HG02798 (cell line): ENCODE results near the gene F12.

Experiments used
- ATAC-seq: cut with Tn5 transposase; IDR thresholded peaks from one replicate; pipeline ENCODE4 v1.9.1; 2021; ENCODE audit warnings: mild to moderate bottlenecking; ENCODE audit not compliant: unreplicated experiment, poor library complexity

The F12 gene

GRCh38 chr5:177409043-177409801 lies at the start of gene F12:
Gene F12 (minus strand): TSS chr5:177409564. CDS start chr5:177409527, 37 bp downstream.
- no peak for ATAC-seq

- no peak for ATAC-seq
Measured at GRCh38 chr5:177458912-177459350, 49.6 kb upstream of the F12 start.

- no peak for ATAC-seq
Measured at GRCh38 chr5:177457852-177458681, 48.7 kb upstream of the F12 start.

- peak; percentile 35 for ATAC-seq
Measured at GRCh38 chr5:177456976-177457851, 47.9 kb upstream of the F12 start.

DNA sequence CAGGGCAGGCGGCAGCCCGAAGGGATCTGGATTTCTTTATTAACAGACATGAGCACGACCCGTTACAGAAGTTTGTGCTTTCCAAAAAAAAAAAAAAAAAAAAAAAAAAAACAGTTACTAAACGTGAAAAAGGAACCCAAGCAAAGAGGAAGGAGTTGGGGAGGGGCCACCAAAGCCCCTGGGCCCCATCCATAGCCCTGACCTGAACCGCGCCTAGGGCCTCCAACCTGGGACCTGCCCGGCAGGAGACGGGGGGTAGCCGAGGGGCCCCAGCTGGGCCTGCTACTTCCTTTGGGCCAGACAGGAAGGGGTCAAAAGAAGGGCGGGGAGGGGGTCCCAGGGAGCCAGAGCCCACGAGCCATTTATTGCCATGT lies 47.2 kb upstream of the F12 start:
- ATAC-seq, result no peak

DNA sequence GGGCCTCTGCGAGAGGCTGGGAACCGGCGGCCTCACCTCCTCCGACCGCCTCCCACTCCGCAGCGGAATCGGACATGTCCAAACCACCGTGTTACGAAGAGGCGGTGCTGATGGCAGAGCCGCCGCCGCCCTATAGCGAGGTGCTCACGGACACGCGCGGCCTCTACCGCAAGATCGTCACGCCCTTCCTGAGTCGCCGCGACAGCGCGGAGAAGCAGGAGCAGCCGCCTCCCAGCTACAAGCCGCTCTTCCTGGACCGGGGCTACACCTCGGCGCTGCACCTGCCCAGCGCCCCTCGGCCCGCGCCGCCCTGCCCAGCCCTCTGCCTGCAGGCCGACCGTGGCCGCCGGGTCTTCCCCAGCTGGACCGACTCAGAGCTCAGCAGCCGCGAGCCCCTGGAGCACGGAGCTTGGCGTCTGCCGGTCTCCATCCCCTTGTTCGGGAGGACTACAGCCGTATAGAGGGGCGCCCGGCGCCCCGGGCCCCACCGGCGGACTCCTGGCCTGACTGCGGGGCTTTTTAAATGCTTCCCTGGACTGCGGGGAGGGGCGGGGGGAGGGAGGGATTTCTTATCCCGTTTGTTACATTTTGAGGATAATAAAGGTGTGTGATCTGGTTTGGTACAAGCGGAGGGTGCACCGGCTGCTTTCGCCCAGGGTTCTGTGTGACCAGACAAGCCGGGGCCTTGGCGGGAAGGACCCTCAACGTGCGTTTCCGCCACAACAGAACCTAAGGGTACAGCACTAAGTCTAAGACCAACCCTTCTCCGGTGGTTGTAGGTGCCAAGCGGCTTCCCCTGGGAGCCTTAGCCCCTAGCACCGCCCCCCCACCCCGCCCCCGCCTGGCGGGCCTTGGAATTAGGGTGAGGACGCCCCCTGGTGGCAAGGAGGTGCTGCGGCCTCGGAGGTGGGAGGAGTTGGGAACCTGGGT lies 46.6 kb upstream of the F12 start:
- ATAC-seq, result peak; percentile 12

DNA sequence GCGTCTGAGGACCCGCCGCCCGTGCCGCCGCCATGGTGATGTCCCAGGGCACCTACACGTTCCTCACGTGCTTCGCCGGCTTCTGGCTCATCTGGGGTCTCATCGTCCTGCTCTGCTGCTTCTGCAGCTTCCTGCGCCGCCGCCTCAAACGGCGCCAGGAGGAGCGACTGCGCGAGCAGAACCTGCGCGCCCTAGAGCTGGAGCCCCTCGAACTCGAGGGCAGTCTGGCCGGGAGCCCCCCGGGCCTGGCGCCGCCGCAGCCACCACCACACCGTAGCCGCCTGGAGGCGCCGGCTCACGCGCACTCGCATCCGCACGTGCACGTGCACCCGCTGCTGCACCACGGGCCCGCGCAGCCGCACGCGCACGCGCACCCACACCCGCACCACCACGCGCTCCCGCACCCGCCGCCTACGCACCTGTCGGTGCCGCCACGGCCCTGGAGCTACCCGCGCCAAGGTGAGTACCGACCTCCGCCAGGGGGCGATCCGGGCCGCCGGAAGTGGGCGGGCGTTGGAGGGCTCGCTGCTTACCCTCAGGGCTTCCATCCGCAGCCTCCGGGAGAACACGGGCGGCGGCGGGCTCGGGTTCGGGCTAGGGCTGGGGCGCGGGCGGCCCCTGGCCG lies 45.8 kb upstream of the F12 start:
- ATAC-seq, result peak; percentile 53

- ATAC-seq, result peak; percentile 65
Measured at GRCh38 chr5:177454397-177455035, 45.2 kb upstream of the F12 start.

DNA sequence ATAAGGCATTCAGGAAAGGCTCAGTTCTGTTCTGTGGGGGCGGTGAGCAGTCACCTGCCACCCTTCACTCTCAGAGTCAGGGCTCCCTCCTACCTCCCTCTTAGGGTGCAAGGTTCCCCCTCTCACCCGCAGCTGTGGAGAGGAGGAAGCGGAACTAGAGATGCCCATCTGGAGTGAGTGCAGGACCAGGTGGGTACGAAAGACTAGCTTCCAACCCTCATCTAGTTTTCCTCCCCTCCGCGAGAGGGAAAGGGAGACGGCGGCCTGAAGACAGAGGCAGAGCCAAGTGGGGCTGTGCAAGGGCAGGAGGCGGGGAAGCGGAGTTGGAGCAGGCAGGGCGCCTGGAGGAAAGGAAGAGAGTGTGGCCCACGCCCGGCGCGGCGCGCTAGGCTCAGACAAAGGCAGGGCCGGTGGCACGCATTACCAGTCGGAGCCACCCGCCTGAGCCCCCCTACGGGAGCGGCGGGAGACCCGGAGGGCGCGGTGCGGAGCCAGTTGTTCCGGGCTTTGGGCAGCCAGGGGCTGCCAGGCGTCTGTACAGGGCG lies 44.6 kb upstream of the F12 start:
- ATAC-seq, result peak; percentile 7

DNA sequence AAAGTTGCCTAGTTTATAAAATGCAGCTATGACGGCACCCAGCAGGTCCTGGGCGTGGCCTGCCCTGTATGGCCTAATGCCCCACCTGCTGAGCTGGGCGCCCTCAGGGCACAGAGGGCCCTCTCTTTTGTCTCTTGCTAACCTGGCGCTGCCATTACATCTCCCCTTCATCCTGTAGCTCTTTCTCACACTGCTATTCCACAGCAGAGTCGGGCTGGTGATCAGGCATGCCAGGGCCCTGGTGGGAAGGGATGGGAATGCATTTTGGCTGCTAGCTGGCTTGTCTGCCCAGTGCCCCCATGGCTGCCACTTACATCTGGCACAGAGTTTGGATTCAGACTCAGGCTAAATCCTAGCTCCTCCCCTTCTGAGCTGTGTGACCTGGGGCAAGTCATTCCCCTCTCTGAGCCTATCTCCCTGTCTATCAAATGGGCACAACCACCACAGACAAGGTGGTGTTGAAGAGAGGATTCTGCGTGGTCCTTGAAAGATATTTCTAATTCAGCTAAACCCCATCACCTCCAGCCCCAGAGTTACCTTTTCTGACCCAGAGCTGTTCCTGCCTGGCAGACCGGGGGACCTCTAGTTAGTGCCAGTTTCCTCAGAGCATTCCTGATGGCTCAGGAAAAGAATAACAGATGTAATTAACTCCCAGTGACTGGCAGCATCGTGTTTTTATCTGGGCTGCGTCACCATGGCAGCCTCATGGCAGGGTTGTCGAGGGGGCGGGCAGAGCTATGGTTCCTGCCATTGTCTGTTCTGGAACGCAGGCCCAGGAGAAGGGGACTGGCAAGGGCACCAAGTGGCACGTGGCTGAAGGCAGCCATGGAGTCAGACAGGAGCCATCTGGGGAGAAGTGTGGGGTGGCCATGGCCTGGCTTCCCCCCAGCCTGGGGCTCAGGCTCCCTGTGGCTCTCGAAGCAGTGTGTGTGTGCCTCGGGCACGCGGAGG lies 43.6 kb upstream of the F12 start:
- ATAC-seq, result no peak

GRCh38 chr5:177450667-177451424 lies 41.5 kb upstream of the F12 start:
- no peak for ATAC-seq

GRCh38 chr5:177449140-177450061 lies 40.0 kb upstream of the F12 start:
- ATAC-seq, result no peak

DNA sequence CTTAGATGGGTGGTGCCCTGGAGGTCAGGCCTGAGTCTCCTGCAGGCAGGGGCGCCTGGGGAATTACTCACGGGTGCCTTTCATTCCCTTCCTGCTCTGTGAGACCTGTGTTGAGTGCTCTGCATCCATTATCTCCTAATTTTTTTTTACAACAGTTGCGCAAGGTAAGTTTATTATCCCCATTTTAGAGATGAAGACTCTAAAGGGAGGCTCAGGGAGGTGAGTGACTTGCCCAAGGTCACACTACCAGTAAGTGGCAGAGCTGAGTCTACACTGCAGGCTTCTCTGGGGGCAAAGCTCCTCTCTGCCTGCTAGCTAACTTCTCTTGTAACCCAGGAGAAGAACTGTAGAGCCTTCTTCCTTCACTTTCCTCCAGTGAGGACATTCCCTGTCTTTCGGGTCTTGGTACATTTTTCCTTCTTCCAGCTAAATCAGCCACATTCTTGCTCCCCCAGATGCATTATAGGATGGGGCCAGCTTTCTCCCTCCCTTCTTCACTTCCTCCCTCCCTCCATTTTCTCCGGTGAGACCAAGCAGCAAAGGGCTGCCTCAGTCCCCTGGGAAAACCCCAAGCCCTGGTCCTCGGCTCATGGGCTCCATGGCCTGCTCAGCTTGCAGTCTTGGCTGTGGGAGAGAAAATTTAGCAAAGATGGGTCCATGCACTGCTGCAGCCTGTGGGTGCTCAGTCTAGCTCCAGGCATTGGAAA lies 39.0 kb upstream of the F12 start:
- ATAC-seq, result no peak

DNA sequence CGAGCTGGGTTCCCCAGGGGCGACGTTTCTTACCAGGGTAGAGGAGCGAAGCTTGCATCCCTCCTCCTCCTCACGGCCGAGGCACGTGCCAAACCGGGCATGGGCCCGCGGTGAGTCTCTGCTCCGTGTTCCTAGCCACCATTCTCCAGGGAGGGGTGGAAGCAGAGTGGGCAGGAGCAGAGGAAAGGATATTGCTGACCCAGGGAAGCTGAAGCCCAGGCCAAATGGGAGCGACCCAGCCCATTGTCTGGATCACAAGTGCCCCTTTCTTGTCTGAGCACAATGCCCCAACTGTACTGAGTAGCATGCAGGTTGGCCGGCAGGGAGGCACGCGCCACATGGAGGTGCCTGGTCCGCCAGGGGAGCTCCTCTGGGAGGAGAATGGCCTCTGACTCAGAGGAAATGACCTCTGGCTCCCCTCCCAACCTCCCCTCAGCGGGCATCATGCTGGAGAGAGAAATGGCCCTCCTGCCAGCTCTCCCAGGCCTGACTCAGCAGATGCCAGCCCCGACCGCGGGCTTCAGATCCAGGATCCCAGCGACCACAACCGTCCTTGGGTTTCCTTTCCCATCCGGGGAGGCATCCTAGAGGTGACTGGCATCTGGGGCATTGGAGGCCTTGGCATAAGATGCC lies 38.4 kb upstream of the F12 start:
- ATAC-seq, result no peak
